ENCODE data around the gene PVR. TPM values are rescaled to one million over a fixed set of nuclear protein-coding genes. Genes with fewer than 3 reads are reported as not detected.
"Not testable (repeated sequence)": the region's sequence is repeated elsewhere in the genome, so short reads cannot be mapped to it uniquely, and the experiment has no call there.

The PVR gene
- polyA plus RNA-seq, 4 donors = 21.3 to 39.9 (median 28.3) TPM

DNA sequence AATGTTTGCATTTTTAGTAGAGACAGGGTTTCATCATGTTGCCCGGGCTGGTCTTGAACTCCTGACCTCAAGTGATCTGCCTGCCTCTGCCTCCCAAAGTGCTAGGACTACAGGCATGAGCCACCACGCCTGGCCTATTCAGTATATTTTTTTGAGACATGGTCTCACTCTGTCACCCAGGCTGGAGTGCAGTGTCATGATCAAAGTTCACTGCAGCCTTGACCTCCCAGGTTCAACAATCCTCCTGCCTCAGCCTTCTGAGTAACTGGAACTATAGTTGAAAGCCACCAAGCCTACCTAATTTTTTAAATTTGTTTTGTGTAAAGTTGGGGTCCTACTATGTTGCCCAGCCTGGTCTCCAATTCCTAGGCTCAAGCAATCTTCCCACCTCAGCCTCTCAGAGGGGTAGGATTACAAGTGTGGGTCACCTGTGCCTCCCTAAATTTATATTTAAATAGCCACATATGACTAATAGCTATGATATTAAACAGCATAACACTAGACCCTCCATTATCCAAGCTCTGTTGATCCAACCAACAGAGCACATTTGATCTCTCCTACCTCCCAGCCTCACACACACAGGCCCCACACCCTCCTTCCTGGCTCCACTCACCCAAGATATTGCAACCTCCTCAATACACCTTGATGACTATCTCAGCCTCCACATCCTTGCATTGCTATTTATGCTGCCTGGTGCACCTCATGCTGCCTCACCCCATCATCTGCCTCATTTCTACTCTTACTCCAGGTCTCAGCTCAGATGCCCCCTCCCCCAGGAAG lies 25.5 kb downstream of the PVR start:
- DNase-seq (ENCODE audit: low read depth in 4 of 4, low spot score in 3 of 4) = no peak

DNA sequence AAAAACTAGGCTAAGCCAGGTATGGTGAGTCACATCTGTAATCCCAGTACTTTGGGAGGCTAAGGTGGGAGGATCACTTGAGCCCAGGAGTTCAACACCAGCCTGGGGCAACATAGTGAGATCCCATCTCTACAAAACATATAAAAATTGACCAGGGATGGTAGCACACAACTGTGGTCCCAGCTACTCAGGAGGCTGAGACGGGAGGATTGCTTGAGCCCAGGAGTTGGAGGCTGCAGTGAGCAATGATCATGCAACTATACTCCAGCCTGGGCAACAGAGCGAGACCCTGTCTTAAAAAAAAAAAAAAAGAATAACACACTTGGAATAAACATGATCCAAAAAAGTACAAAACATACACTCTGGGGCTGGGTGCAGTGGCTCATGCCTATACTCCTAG lies 26.3 kb downstream of the PVR start:
- DNase-seq (ENCODE audit: low read depth in 4 of 4, low spot score in 3 of 4) = not testable (repeated sequence)

DNA sequence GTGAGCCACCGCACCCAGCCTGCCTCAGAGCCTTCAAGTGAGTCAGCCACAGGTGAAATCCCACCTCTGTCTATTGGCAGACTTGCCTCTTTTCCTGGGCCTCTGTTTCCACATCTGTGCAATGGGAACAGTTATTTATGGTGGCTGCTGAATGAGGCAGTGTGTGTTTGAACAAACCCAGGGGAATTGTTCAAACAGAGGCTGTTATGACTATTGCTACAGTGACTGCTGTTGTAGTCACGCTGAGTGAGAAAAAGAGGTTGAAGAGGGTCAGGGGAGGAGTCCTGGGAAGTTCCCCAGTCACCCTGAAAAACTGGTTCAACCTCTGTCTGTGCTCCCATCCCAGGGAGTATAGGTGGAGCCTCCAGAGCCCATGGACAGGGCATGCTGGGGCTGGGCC lies 27.7 kb downstream of the PVR start, which contains the start of gene CEACAM19:
CEACAM19 (plus strand) TSS at position 83 of the 400 bp plus-strand sequence. CDS start 450 bp downstream, outside the sequence.
- DNase-seq (ENCODE audit: low read depth in 4 of 4, low spot score in 3 of 4) = no peak

DNA sequence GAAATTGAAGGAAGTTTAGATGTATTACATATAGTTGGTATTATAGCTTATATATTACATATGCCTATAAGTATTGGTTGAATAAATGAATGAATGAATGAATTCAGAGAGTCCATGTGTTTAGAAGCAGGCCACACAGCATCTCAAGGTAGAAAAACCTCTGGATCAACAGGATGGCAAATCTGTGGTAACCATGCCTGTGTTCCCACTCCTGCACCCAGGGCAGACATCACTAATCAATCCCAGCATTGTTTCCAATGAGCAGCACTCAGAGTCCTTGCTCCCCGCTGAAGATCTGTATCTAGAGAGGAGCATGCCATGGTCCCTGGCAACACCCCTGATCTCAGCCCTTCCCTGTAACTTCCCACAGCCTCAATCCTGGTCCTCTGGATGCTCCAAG lies 28.5 kb downstream of the PVR start:
- DNase-seq (ENCODE audit: low read depth in 4 of 4, low spot score in 3 of 4) = no peak

DNA sequence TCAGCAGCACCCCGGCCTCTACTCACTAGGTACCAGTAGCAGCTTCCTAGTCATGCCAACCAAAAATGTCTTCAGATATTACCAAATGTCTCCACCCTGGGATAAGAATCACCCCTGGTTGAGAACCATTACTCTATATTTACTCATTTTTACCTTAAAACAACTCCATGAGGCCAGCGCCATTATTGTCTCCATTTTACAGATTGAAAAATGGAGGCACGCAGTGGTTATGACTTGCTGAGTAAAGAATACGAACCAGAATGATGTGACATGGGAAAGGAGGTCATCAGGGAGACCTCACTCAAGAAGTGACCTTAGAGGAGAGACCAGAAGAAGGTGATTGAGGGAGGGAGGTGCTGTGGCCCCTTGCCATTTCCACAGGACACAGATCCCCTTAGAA lies 29.8 kb downstream of the PVR start:
- DNase-seq (ENCODE audit: low read depth in 4 of 4, low spot score in 3 of 4) = no peak

DNA sequence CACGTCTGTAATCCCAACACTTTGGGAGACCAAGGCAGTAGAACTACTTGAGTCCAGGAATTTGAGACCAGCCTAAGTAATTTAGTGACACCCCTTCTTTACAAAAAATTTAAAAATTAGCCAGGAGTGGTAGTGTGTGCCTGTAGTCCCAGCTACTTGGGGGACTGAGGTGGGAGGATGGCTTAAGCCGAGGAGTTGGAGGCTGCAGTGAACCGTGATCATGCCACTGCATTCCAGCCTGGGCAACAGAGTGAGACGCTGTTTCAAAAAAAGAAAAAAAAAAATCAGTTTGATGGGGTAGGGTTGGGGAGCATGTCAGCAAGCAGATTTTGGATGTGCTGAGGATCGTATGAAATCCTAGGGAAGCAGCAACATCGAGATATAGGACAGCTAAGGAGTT lies 31.8 kb downstream of the PVR start:
- DNase-seq (ENCODE audit: low read depth in 4 of 4, low spot score in 3 of 4) = no peak

DNA sequence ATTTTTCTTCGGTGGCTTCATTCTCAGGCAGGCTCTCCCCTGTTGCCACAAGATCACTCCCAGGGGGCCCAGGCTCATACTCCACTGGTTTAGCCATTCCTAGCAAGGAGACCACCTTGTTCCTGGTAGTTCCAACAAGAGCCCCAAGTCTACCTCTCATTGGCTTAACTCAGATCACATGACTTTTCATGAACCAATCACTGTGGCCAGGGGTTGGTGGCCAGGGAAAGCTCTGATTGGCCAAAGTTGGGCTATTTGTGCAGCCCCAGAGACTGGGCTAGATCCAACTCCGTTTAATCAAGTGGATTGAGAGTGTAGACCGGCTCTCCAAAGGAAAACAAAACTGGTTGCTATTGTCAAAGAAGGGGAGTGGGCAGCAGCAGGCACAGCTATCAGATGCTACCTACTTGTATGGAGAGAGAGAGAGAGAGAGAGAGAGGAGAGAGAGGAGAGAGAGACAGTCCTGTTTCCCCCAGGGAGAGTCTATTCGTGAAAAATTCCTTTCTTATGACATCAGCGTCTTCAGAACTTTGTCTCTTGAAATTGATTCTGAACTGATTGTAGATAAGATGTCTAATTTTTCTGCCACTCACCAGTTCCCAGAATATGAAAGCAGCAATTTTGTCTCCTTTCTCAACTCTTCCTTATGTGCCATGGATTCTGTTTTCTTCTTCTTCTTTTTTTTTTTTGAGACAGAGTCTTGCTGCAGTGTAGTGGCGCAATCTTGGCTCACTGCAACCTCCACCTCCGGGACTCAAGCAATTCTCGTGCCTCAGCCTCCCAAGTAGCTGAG lies 33.5 kb downstream of the PVR start:
- DNase-seq (ENCODE audit: low read depth in 4 of 4, low spot score in 3 of 4) = no peak

DNA sequence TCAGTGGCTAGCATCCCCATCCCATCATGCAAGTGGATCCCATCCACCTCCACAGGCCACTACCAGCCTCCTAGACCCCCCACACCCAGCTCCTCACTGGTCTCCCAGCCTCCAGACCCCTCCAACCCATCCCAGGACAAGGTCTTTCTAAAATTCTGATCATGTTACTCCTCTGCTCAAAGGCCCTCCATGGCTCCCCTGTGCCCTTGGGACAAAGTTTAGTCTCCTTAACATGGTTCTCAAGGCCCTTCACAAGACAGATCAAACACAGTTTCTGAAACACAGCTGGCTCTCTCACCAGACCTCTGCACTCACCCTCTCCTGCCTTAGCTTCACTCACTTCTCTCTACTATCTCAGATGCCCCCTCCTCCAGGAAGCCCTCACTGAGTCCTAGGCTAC lies 36.8 kb downstream of the PVR start:
- no peak for DNase-seq (ENCODE audit: low read depth in 4 of 4, low spot score in 3 of 4)

DNA sequence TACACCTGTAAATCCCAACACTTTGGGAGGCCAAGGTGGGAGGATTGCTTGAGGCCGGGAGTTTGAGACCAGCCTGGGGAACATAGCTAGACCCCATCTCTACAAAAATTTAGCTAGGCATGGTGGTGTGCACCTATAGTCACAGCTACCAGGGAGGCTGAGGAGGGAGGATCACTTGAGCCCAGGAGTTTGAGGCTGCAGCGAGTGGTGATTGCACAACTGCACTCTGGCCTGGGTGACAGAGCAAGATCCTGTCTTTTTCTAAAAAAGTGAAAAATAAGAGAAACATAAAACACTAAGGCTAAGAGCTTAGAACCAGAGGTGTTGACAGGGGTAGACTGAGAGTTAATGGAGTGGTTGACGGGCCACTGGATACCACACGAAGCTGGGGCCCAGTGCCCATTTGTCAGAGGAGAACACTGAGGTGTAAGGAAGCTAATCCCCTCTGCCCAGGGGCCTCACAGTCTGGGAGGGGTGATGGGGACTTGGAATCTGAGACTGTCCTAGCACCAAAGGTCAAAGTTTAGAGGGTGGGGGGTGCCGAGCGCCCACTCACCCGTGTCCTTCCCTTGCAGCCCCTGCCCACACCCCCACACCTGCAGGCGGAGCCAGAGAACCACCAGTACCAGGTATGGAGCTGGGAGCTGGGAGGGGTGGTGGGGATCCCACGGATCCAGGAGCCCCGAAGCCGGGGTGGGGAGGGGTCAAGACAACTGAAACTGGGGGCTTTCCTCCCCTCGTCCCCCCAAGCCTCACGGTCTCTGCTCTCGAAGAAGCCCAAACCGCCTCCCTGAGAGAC lies 38.5 kb downstream of the PVR start:
- DNase-seq (ENCODE audit: low read depth in 4 of 4, low spot score in 3 of 4) = no peak

DNA sequence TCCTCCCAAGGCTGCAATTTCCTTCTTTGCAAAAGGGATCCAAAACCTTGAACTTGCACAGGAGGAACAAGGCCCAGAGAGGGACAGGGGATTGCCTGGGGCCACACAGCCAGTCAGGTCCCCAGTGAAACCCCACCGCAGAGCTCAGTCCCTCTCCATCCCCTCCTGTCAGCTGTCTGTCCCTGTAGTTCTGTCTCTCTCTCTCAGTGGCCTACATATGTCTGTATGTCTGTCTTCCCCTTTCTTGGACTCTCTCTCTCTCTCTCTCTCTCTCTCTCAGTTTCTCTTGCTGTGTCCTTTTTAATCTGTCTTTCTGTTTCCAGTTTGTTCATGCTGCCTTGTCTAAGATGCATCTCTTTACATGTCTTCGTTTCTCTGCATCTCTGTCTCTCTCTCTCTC lies 39.1 kb downstream of the PVR start:
- DNase-seq (ENCODE audit: low read depth in 4 of 4, low spot score in 3 of 4) = no peak

DNA sequence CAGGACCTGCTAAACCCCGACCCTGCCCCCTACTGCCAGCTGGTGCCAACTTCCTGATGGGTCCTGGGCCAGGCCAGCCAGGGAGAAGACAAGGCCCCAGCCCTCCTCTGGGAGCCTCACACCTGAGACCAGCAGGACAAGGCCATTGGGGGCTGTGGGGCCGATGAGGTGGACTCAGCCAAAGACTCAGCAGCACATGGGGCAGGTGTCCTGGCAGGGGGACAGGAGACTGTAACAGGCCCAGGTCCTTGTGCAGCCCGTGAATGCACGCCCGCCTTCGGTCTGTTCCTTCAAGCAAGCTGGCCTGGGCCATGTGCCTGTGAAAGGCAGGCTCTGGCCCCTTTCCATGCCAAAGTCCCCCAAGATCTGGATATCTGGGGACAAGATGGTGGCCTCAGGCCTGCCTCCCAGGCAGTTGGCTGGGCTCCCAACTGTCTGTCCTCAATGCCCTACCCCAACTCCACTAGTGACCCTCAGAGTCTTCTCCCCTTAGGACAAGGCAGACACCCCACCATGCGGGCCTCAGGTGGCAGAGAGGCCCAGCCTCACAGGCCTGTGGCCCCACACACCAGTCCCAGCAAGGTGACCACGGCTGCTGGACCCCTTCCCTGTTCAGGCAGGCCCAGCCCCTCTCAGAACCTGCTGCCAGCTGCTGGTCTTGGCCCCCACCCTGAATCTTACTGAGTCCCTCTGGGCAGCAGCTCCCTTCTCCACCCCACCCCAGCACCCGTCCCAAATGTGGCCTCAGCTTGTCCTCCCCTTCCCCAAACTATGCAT lies 39.9 kb downstream of the PVR start:
- no peak for DNase-seq (ENCODE audit: low read depth in 4 of 4, low spot score in 3 of 4)

DNA sequence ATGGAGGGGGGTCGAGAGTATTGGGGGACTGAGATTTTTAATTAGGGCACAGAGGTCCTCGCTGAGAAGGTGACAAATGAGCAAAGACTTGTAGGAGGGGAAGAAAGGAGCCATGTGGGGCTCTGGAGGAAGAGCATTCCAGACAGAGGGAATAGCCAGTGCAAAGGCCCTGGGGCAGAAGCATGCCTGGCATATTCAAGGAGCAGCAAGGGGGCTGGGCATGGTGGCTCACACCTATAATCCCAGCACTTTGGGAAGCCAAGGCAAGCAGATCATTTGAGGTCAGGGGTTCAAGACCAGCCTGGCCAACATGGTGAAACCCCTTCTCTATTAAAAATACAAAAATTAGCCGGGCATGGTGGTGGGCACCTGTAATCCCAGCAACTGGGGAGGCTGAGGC lies 40.7 kb downstream of the PVR start:
- DNase-seq (ENCODE audit: low read depth in 4 of 4, low spot score in 3 of 4) = not testable (repeated sequence)

DNA sequence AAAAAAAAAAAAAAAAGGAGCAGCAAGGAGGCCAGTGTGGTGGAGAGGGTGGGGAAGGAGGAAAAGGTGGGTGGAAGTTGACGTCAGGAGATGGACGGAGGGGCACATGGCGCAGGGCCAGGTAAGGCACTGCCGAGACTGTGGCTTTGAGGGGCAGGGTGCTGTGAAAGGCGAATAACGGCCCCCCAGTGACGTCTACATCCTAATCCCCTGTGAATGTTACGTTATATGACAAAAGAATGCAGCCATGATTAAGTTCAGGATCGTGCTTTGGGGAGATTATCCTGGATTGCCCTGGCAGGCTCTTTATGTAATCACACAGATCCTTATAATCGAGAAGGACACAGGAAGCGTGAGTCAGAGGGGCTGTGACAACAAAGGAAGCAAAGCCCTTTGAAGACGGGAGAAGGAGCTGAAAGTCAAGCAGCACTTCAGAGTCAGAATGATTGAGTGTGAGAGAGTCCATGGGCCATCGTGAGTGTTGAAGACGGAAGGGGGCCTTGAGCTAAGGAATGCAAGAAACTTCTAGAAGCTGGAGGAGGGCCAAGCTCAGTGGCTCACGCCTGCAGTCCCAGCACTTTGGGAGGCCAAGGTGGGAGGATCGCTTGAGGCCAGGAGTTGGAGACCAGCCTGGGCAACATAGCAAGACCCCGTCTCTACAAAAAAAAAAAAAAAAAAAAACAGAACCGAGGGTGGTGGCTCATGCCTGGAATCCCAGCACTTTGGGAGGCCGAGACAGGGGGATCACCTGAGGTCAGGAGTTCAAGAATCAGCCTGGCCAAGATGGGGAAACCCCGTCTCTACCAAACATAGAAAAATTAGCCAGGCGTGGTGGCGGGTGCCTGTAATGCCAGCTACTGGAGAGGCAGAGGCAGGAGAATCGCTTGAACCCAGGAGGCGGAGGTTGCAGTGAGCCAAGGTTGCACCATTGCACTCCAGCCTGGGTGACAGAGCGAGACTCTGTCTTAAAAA lies 41.5 kb downstream of the PVR start:
- no peak for DNase-seq (ENCODE audit: low read depth in 4 of 4, low spot score in 3 of 4)

DNA sequence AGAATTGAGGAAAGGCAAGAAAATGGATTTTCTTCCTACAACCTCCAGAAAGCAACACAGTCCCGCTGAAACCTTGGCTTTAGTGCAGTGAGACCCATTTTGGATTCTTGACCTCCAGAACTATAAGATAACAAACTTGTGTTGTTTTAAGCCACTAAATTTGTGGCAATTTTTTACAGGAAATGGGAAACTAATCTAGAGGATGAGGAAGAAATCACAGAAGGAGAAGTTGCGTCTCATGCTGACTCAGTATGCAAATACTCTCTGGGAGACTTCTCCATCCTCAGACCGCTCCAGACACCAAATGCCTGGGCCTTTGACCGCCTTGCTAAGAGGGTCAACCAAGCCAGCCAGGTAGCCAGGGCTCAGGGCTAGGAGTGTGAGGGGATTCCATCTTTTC lies 42.2 kb downstream of the PVR start:
- no peak for DNase-seq (ENCODE audit: low read depth in 4 of 4, low spot score in 3 of 4)

DNA sequence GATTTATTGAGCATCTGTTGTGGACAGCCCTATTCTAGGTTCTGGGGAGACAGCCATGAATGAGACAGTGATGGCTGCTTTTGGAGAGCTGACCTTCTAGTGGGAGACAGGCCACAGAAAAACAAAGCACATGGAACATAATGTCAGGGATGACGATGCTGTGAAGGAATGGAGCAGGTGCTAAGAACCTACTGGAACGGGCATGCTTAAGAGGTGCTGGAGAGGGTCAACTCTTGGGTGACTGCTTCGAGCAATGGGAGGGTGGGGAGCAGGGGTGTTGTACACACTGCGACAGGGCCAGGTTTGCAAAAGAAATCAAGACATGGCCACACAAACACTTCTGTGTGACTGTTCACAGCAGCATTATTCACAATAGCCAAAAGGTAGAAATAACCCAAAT lies 43.2 kb downstream of the PVR start:
- no peak for DNase-seq (ENCODE audit: low read depth in 4 of 4, low spot score in 3 of 4)

DNA sequence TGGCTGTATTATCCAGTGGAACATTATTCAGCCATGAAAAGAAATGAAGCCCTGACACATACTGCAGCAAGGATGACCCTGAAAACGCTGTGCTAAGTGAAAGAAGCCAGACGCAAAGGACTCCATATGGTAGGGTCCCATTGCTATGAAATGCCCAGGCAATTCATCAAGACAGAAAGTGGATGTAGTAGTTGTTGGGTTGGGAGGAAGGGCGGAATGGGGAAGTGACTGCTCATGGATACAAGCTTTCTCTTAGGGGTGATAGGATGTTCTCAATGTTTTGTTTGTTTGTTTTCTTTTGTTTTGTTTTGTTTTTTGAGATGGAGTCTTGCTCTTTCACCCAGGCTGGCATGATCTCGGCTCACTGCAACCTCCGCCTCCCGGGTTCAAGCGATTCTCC lies 44.2 kb downstream of the PVR start:
- no peak for DNase-seq (ENCODE audit: low read depth in 4 of 4, low spot score in 3 of 4)

DNA sequence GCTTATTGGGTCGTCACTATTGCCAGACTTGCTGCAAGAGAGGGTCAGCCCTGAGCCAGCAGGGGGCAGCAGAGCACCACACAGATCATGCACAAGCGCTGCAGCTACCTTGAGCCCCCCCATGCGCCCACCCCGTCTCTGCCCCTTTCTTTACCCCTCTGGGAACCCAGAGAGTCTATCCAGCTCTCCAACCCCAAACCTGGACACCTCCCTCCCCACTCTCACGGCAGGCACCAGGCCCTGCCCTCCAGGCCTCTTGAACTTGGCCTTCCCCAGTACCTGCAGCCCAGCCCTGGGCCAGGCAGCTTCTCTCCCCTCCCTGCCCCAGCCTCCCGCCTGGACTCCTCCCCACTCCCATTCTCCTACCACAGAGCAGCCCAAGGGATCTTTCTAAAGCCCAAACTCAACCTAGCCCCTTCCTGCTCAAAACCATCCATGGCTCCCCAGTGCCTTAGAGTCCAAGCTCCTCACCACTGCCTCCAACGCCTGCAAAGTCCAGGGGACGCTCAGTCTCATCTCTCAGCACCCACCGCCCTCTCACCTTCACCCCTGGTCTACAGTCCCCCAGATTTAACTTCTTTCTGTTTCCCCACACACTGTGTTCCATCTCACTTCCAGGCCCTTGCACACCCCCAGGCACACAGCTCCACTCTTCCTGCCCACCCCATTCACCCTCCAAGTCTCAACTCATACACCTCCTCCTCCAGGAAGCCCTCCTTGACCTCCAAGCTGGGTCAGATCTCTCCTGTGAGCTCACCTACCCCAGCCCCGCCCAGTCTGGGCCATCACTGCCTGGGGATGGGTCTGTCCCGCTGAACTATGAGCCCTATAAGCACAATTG lies 45.8 kb downstream of the PVR start:
- peak in 3 of 4 donors; percentile 34 to 54 (median 48) for DNase-seq (ENCODE audit: low read depth in 4 of 4, low spot score in 3 of 4)

DNA sequence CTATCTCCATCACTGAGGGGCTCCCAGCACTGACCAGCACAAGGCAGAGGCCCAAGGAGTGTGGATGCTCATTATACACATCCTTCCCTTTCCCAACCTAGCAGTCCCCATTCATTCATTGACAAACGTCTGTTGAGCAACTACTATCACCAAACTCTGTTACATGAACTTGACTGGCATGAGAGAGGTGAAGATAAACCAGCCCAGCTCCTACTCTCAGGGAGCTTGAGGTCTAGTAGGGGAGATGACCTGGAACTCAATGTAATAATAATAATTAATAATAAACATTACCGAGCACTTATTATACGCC lies 46.4 kb downstream of the PVR start:
- no peak for DNase-seq (ENCODE audit: low read depth in 4 of 4, low spot score in 3 of 4)

DNA sequence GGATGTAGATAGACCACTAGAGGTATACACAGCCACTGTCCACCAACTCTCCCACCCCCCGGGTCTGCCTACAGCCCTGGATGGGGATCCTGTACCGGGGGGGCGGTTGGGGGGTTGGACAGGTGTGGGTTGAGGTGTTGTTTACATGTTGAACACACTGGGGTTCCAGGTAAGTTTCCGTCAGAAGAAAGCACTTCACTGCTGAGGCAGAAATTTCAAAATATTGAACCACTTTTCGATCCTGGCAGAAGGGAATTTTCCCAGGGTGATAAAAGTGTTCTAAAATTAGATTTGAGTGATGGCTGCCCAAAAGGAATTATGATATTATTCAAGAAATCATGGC lies 48.6 kb downstream of the PVR start:
- DNase-seq (ENCODE audit: low read depth in 4 of 4, low spot score in 3 of 4) = no peak
